GM19395 (cell line): ENCODE measurements around the gene MAP2K5.

Experiments
- ATAC-seq: cut with Tn5 transposase; IDR thresholded peaks from one replicate; pipeline ENCODE4 v1.9.1; 2021; ENCODE audit warnings: mild to moderate bottlenecking, moderate library complexity; ENCODE audit not compliant: unreplicated experiment

The MAP2K5 gene

GRCh38 chr15:67542420-67543347 is at the start of gene MAP2K5:
Gene MAP2K5 (plus strand): TSS chr15:67542703. CDS start chr15:67543336, 633 bp downstream.
- ATAC-seq, result peak; percentile 44

DNA sequence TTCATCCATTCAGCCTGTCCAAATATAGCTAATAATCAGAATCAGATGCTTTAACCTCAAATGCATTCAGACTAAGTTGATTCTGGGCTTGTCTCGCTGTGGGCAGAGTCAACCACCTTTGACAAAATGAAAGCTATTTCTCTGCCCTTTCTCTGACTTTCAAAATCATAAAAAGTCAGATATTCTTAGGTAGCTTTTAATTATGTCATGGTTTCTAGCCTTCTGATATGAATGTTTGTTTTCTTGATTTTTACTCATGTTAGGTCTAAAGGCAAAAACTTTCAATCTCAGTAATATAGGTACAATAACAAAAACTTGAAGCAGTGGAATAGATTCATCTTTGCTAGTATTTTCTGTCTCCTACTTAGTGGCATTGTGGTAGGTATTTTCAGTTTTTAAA is 46.9 kb upstream of the MAP2K5 start:
- ATAC-seq, result no peak

DNA sequence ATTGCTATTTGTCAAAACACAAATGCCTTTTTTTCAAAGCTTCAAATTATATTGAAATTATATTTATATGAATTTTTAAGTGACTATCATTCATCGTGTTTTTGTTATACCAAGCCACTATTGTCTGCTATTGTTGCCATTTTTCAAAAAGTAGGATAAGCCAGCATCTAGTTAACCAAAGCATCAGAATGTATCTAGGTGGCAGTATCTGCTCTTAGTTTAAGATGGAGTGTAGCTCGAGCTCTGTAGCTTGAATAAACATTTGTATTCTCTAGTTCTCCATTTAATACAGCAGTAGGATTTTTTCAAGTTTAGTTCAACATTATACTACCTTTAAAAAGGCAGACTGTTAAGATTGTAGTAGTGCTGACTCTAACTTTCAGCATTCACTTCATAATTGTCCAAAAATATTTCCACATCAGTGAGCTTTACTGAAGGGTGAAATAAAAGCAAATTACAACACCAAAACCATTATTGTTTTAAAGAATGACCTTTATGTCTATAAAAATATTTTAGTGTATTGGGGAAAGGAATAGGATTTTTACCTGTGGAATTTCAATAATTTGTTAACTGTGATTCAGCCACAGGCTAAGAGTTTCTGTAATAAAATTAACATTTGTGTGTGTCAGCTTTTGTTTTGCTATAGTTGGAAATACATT is 41.2 kb upstream of the MAP2K5 start:
- no peak for ATAC-seq

DNA sequence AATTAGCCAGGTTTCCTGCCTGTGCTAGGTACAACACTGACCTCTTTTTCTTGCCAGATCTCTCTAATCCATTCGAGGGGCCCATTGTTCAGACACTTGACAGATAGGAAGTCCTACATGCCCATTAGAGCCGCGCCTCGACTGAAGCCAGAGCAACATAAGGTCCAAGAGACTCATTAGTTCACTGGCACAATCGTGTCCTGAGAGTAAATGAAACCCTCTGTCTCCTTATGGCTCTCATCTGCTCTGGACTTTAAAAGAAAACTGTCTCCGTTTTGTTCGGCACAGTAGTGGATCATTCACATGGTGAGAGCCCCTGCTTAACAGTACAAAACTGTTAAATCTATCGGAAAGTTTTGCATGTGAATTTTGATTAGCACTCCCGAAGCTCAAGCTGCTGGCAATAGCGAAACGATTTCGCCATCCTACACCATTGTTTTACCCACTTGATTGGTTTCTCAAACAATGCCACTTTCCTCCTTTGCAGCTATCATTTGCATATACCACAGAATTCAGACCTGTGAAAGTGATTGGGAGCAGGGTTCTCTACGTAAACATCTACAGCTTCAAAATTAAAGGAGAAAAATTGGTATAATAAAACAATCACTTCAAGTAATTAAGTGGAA is 40.6 kb upstream of the MAP2K5 start:
- ATAC-seq, result no peak

DNA sequence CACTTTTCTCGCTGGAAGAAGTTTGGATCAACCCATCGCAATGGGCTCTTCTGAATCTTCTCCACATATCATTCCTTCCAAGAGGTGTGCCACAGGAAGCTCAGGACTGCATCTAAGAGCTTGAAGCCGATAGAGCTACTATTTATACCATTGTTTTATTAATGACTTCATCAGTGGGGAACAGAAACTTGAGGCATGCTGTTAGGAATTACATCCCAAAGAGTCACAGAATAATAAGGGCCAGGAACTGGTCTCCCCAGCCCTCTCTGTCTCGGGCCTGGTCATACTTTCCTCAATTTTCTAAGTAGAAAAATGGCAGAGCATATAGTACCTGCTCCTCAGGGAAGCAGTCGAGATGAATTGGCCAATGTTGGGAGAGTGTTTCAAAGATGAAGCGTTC is 38.4 kb upstream of the MAP2K5 start:
- no peak for ATAC-seq

DNA sequence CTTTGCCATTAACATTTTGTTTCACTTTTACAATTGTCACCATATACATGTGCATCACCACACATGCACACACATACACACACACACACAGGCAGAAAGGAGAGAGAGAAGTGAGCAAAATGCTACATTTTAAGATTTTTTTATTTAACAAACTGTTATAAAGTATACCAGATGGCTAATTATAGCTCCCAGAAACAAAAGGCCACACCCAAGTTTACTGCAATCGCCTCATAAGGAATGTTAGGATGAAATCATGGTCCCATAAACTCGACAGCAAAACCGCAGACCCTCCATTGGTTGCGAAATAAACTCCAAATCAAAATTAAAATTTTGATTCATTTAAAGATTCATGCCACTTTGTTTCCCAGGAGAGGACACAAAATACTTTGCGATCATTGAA is 37.7 kb upstream of the MAP2K5 start:
- ATAC-seq, result no peak

DNA sequence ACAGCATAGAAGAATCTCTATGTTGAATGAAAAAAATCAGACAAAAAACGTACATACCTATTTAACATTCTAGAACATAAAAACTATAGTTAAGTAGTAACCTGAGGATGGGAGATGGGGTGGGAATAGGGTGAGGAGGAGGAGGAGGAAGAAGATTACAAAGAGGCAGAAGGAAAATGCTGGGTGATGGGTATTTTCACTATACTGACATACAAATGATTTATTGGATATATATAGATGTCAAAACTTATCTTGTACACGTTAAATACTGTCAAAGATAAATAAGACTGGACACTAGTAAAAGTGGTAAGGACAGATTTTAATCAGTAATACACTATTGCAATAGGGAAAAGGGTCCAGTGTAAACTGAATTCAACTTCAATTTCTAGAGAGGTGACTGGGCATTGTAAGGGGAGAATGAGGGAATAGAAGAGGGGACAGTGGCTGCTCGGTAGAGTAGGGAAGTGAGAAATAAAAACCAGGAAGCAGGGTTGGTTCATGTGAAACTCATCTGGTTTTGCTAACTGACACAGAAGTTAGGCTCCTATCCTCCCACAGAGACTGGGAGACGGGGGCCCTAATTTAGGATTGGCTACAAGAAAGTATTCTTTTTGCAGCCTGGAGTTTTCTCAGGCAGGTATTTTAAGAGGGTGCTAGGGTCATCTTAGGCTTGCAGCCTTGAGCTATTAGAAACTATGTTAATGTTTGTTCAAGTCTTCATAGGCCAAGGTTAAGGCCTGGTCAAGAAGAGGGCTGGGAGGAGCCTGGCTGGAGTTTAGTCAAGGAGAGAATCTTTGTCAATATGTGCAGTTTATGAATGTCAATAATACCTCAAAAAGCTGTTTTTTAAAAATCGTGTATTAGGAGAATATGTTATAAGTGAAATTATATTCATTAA is 36.6 kb upstream of the MAP2K5 start:
- ATAC-seq, result no peak

DNA sequence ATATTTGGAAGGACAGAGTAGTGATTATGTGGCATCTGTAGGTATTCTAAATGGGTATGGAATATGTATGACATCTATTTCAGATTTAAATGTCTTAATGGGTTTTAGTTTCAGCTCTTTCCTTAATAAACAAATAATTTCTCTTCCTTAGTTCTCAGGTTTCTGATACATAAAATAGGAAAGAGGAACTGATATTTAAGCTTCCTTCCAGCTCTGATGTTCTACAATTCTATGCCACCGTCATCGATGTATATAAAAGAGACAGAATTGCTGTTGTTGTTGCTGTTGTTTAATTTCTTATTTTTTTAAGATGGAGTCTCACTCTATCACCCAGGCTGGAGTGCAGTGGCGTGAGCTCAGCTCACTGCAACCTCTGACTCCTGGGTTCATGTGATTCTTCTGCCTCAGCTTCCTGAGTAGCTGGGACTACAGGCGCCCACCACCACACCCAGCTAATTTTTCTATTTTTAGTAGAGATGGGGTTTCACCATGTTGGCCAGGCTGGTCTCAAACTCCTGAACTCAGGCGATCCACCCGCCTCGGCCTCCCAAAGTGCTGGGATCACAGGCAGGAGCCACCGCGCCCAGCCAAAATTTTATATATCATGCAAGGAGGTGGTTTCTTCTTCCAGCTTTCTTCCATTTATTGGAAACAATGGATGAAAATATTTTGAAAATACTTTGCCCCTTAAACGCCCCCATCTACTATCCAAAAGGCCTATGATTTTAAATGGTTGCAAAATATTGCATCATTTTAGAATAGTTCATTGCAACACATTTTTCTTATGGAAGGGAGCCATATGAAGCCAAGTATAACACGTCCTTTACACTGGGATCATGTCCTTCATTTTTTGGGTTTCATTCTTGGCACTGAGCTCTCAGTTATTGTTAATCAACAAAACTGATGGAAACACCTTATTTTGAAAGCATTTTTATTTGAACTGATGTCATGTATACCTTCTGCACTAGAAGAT is 35.4 kb upstream of the MAP2K5 start:
- ATAC-seq, result no peak

- ATAC-seq, result no peak
These were observed 34.1 kb upstream of the MAP2K5 start for GRCh38 chr15:67508407-67508806.

- no peak for ATAC-seq
These were observed 32.6 kb upstream of the MAP2K5 start for GRCh38 chr15:67509918-67510317.

- ATAC-seq, result no peak
These were observed 31.8 kb upstream of the MAP2K5 start for GRCh38 chr15:67510597-67511190.

DNA sequence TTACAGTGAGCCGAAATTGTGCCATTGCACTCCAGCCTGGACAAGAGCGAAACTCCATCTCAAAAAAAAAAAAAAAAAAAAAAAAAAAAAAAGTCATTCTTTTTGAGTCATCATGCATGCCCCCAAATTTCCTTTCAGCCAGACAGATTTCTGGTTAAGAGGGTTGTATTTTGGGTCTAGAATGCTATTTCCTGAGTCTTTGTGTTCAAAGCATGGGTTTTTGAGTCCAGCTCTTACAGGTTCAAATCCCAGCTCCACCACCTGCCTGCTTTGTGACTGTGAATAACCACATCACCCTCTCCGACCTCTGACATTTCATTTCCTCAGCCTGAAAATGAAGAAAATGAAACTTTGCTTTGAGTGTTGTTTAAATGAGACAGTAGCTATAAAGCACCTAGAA is 30.9 kb upstream of the MAP2K5 start:
- no peak for ATAC-seq

DNA sequence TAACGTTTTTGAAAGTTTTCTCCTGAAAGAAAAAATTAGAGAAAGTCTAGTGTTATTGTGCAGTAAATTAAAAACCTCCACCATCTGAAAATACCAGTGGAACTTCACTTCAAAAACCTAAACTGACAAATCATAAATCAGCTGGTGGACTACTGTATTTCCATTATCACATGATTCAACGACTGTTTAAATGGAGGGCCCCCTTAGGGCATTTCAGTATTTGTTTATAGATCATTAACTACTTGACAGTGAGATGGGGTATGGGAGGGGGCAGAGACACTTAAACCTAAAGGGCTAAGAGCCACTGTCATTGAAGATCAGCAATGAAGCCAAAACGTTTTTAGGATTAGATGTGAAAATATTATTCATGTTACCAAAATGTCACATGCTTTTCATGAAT is 30.4 kb upstream of the MAP2K5 start:
- ATAC-seq, result no peak

- no peak for ATAC-seq
These were observed 29.4 kb upstream of the MAP2K5 start for GRCh38 chr15:67512933-67513714.

GRCh38 chr15:67515090-67515489 is 27.4 kb upstream of the MAP2K5 start:
- ATAC-seq, result no peak

- no peak for ATAC-seq
These were observed 26.9 kb upstream of the MAP2K5 start for GRCh38 chr15:67515557-67515956.

DNA sequence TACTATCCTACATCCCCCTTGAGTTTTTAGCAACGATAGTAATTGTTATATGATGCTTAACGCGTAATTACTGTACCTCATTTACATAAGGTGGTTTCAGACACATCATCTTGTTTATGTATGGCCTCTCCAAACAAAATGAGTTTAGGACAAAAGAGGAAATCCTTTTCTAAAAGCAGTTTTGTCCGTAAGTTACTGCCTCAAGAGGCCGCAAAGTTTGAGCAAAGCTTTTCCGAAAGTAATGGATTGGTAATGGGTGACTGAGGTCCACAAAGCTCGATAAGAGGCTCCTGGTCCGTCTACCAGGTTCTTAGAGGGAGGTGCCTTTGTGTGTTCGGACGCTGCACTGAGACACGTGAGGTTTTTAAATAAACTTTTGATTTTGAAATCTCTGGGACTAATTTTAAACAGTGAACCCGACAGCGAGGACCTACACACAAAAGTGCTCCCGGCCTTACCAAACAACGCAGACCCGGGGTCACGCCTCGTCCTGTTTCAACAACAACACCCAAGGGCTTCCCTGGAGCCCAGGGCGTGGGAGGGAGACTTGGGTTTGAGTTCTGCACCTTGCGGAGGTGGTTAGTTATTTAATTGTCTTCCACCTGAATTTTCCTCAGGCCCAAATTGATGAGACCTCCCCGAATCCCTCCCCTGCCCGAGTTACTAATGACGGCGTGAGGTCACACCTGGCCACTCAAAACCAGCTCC is 22.0 kb upstream of the MAP2K5 start:
- peak; percentile 21 for ATAC-seq
